NCI-H82 treated with DMSO at 0.1 percent for 48 hours (cell line): ENCODE measurements around the gene GPR75.

Experiments
- DNase-seq: peaks from one replicate; lab custom pipeline; 2025; ENCODE audit not compliant: unreplicated experiment; lab: John Stamatoyannopoulos, UW

Gene GPR75

DNA sequence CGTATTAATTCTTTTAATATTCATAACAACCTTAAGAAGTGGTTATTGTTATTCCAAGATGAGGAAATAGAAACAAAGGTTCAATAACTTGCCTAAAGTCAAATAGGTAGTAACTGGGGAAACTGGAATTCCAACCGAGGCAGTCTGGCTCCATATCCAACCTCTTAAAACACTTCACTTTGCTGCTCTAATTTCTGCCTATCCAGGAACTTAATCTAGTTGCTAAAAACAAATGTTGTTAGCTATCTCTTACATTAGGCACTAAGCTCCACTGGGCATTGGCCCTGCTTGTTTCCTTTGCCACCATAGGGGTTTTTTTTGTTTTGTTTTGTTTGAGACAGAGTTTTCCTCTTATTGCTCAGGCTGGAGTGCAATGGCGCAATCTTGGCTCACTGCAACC, 48.2 kb downstream of the GPR75 start:
- DNase-seq = no peak
